Measurements from ENCODE around the gene TUBB. TPM values are rescaled to one million over a fixed set of nuclear protein-coding genes. Genes with fewer than 3 reads are reported as not detected.

TUBB gene
- total and polyA plus RNA-seq, 9 of the 15 experiments (the other 6 are each of a cell fraction or from before 2014, with no cell fraction given), result 971 to 2,870 (median 1,478) TPM

GRCh38 chr6:30690403-30691207, 29.5 kb upstream of the TUBB start, which contains the start of gene NRM (continued):
- TF ChIP-seq ZNF280A (IDR thresholded peaks at IDR 0.05; ENCODE audit: low read depth, partially characterized antibody) (no peak), ZNF232 (CRISPR knock-in tag; IDR thresholded peaks at IDR 0.05) (no peak), E4F1 (CRISPR knock-in tag; IDR thresholded peaks at IDR 0.05; ENCODE audit: borderline replicate concordance) (no peak), SMAD1 (IDR thresholded peaks at IDR 0.05; ENCODE audit: low read depth, low read length, partially characterized antibody) (no peak), ZNF197 (CRISPR knock-in tag; IDR thresholded peaks at IDR 0.05; ENCODE audit: low read depth) (no peak), NCOR1 (IDR thresholded peaks at IDR 0.05) (no peak), POLR2A (conservative IDR thresholded peaks at IDR 0.05) (peak; percentile 81), ZNF785 (CRISPR knock-in tag; IDR thresholded peaks at IDR 0.05) (no peak), CTBP1 (IDR thresholded peaks at IDR 0.05; ENCODE audit: borderline replicate concordance) (peak; percentile 45; the same call in 1 of the 2 replicates), ZNF146 (CRISPR knock-in tag; IDR thresholded peaks at IDR 0.05; ENCODE audit: unreplicated experiment) (no peak), CBX8 (IDR thresholded peaks at IDR 0.05; ENCODE audit: borderline replicate concordance, extremely low read depth, low read depth, low read length, poor library complexity, severe bottlenecking) (no peak), RBBP5 (IDR thresholded peaks at IDR 0.05; ENCODE audit: borderline replicate concordance, insufficient read depth, low read length, poor library complexity, severe bottlenecking) (peak; percentile 52), SREBF2 (CRISPR knock-in tag; IDR thresholded peaks at IDR 0.05) (no peak), ZSCAN32 (CRISPR knock-in tag; IDR thresholded peaks at IDR 0.05) (no peak)
- TF ChIP-seq, protein P1, sequence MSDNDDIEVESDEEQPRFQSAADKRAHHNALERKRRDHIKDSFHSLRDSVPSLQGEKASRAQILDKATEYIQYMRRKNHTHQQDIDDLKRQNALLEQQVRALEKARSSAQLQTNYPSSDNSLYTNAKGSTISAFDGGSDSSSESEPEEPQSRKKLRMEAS (CRISPR knock-in tag; IDR thresholded peaks at IDR 0.05), result peak; percentile 60
- TF ChIP-seq, protein P2, sequence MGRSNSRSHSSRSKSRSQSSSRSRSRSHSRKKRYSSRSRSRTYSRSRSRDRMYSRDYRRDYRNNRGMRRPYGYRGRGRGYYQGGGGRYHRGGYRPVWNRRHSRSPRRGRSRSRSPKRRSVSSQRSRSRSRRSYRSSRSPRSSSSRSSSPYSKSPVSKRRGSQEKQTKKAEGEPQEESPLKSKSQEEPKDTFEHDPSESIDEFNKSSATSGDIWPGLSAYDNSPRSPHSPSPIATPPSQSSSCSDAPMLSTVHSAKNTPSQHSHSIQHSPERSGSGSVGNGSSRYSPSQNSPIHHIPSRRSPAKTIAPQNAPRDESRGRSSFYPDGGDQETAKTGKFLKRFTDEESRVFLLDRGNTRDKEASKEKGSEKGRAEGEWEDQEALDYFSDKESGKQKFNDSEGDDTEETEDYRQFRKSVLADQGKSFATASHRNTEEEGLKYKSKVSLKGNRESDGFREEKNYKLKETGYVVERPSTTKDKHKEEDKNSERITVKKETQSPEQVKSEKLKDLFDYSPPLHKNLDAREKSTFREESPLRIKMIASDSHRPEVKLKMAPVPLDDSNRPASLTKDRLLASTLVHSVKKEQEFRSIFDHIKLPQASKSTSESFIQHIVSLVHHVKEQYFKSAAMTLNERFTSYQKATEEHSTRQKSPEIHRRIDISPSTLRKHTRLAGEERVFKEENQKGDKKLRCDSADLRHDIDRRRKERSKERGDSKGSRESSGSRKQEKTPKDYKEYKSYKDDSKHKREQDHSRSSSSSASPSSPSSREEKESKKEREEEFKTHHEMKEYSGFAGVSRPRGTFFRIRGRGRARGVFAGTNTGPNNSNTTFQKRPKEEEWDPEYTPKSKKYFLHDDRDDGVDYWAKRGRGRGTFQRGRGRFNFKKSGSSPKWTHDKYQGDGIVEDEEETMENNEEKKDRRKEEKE (IDR thresholded peaks at IDR 0.05; ENCODE audit: borderline replicate concordance in 1 of 2, control insufficient read depth in 1 of 2, low read depth in 2 of 2, low read length in 1 of 2), result no peak
- TF ChIP-seq, protein P3, sequence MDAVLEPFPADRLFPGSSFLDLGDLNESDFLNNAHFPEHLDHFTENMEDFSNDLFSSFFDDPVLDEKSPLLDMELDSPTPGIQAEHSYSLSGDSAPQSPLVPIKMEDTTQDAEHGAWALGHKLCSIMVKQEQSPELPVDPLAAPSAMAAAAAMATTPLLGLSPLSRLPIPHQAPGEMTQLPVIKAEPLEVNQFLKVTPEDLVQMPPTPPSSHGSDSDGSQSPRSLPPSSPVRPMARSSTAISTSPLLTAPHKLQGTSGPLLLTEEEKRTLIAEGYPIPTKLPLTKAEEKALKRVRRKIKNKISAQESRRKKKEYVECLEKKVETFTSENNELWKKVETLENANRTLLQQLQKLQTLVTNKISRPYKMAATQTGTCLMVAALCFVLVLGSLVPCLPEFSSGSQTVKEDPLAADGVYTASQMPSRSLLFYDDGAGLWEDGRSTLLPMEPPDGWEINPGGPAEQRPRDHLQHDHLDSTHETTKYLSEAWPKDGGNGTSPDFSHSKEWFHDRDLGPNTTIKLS (IDR thresholded peaks at IDR 0.05; ENCODE audit: borderline replicate concordance, low read depth), result 0 out of 2 replicates have a peak, but pooled peaks have one; percentile 13

All from K562 (cell line).